Right atrium auricular region (tissue), 2 donors: Measurements from ENCODE around the gene EFCC1. TPM values are rescaled to one million over a fixed set of nuclear protein-coding genes. Genes with fewer than 3 reads are reported as not detected.

ENCODE experiments used
- DNase-seq: peaks from one replicate; pipeline ENCODE4 v3.0.0-alpha.2; 2019; ENCODE audit warnings: low spot score
- H3K27ac ChIP-seq, 2 donors: fragments of 200-600 bp; sonication (generic); 1 replicate in 1 of 2; 2 replicates in 1 of 2; pipeline ENCODE4 v1.5.1; 2016 to 2019
- H3K27me3 ChIP-seq, 2 donors: fragments of 200-600 bp; sonication (generic); one replicate each; pipeline versions ENCODE4 v1.5.1 to v1.6.0; 2017 to 2019
- H3K36me3 ChIP-seq: fragments of 200-600 bp; sonication (generic); one replicate; pipeline ENCODE4 v1.5.1; 2016
- H3K4me1 ChIP-seq, 2 donors: fragments of 200-600 bp; sonication (generic); one replicate each; pipeline versions ENCODE4 v1.5.1 to v1.6.0; 2017 to 2019
- H3K4me3 ChIP-seq, 2 donors: fragments of 200-600 bp; sonication (generic); 1 replicate in 1 of 2; 2 replicates in 1 of 2; pipeline ENCODE4 v1.5.1; 2017 to 2019; ENCODE audit warnings: mild to moderate bottlenecking in 1 of 2, moderate library complexity in 1 of 2
- H3K9me3 ChIP-seq, 2 donors: fragments of 200-600 bp; sonication (generic); one replicate each; pipeline ENCODE4 v1.5.1; 2019
- CTCF ChIP-seq, 2 donors: fragments of 200-600 bp; sonication (generic); IDR thresholded peaks; one replicate each; pipeline ENCODE4 v1.5.1; 2019; ENCODE audit warnings: antibody characterized with exemption in 2 of 2
- total RNA-seq, 2 donors: library from RNA; depleted of rRNA; stranded (reverse); fragments of >200 nt; gene quantifications; one replicate each; pipeline ENCODE4 v1.1.0, GENCODE V29; 2016

EFCC1 gene
- total RNA-seq, 2 donors from 2014 or later = 1.2 to 1.5 TPM

- H3K27ac ChIP-seq = no peak overlapping the region
- no peaks in the 10 kb centered on the region for H3K4me1 ChIP-seq
- DNase-seq = no peak
- no peak overlapping the region for H3K4me3 ChIP-seq
- H3K36me3 ChIP-seq = no peaks in the 10 kb centered on the region
- no peaks in the 10 kb centered on the region for H3K9me3 ChIP-seq
- H3K27me3 ChIP-seq = no peaks in the 10 kb centered on the region
- TF ChIP-seq CTCF (IDR thresholded peaks at IDR 0.05) = no peak
These were observed 17.6 kb upstream of the EFCC1 start for GRCh38 chr3:128983293-128984069.

- Histone ChIP-seq H3K9me3 (no peaks in the 10 kb centered on the region), H3K27me3 (no peaks in the 10 kb centered on the region), H3K27ac (no peak overlapping the region), H3K36me3 (no peaks in the 10 kb centered on the region), H3K4me1 (no peaks in the 10 kb centered on the region), H3K4me3 (no peak overlapping the region)
- TF ChIP-seq CTCF (IDR thresholded peaks at IDR 0.05) = no peak
- no peak for DNase-seq
These were observed 16.5 kb upstream of the EFCC1 start for GRCh38 chr3:128984596-128984995.

GRCh38 chr3:128987302-128988100, 13.6 kb upstream of the EFCC1 start:
- Histone ChIP-seq H3K9me3 (no peaks in the 10 kb centered on the region), H3K36me3 (no peaks in the 10 kb centered on the region), H3K4me1 (no peaks in the 10 kb centered on the region), H3K4me3 (no peak overlapping the region), H3K27me3 (no peaks in the 10 kb centered on the region), H3K27ac (no peak overlapping the region)
- no peak for DNase-seq
- no peak for TF ChIP-seq CTCF (IDR thresholded peaks at IDR 0.05)

- no peaks in the 10 kb centered on the region for H3K9me3 ChIP-seq
- H3K4me1 ChIP-seq = peaks cover 0 to 2% of the 10 kb centered on the region in 2 donors
- no peaks in the 10 kb centered on the region for H3K27me3 ChIP-seq
- no peak overlapping the region for H3K27ac ChIP-seq
- no peaks in the 10 kb centered on the region for H3K36me3 ChIP-seq
- no peak for DNase-seq
- TF ChIP-seq CTCF (IDR thresholded peaks at IDR 0.05) = no peak
- H3K4me3 ChIP-seq = no peak overlapping the region
These were observed 12.8 kb upstream of the EFCC1 start for GRCh38 chr3:128988286-128988685.

- H3K27me3 ChIP-seq = no peaks in the 10 kb centered on the region
- H3K9me3 ChIP-seq = no peaks in the 10 kb centered on the region
- no peak for TF ChIP-seq CTCF (IDR thresholded peaks at IDR 0.05)
- no peak overlapping the region for H3K4me3 ChIP-seq
- DNase-seq = no peak
- no peak overlapping the region for H3K27ac ChIP-seq
- no peaks in the 10 kb centered on the region for H3K36me3 ChIP-seq
- H3K4me1 ChIP-seq = peaks cover 0 to 17% of the 10 kb centered on the region in 2 donors
These were observed 9.7 kb upstream of the EFCC1 start for GRCh38 chr3:128991355-128991895.
